HepG2 (cell line): ENCODE results near the gene GNG2. TPM values are rescaled to one million over a fixed set of nuclear protein-coding genes. Genes with fewer than 3 reads are reported as not detected.

ENCODE experiments used
- DMAP1 ChIP-seq: IDR thresholded peaks from 2 replicates; pipeline ENCODE4 v1.6.1; 2016
- GABPB1 ChIP-seq: IDR thresholded peaks from 2 replicates; pipeline ENCODE4 v1.6.1; 2016; ENCODE audit warnings: mild to moderate bottlenecking, missing genetic modification reagents, moderate library complexity, missing compliant biosample characterization
- GMEB1 ChIP-seq: sonication (generic); formaldehyde crosslinking; IDR thresholded peaks from 2 replicates; pipeline ENCODE4 v1.5.1; 2020; ENCODE audit warnings: missing genetic modification reagents, mild to moderate bottlenecking, borderline replicate concordance
- JUN ChIP-seq: sonication (generic); formaldehyde crosslinking; IDR thresholded peaks from 2 replicates; pipeline ENCODE4 v1.4.0; 2020; ENCODE audit warnings: mild to moderate bottlenecking, missing genetic modification reagents
- RXRA ChIP-seq: sonication (generic); formaldehyde crosslinking; IDR thresholded peaks from 2 replicates; pipeline ENCODE4 v1.5.1; 2020; ENCODE audit warnings: missing genetic modification reagents
- SNAPC2 ChIP-seq: sonication (generic); formaldehyde crosslinking; IDR thresholded peaks from 2 replicates; pipeline ENCODE4 v1.8.1; 2022; ENCODE audit warnings: mild to moderate bottlenecking, missing genetic modification reagents
- ZNF282 ChIP-seq: fragments of 450-650 bp; IDR thresholded peaks from 2 replicates; pipeline ENCODE4 v1.6.1; 2018; ENCODE audit not compliant: partially characterized antibody
- ZNF574 ChIP-seq: sonication (generic); formaldehyde crosslinking; IDR thresholded peaks from 2 replicates; pipeline ENCODE4 v1.4.0; 2020; ENCODE audit warnings: missing genetic modification reagents
- ZNF75D ChIP-seq: sonication (generic); formaldehyde crosslinking; IDR thresholded peaks from 2 replicates; pipeline ENCODE4 v1.8.1; 2023; ENCODE audit warnings: missing genetic modification reagents, mild to moderate bottlenecking, borderline replicate concordance
- polyA plus RNA-seq, 8 experiments: library from polyadenylated mRNA; depleted of rRNA in 3 of 8; stranded (reverse) in 7 of 8; unstranded in 1 of 8; fragments of >200 nt; fragmentation: Illumina TruSeq in 4 of 8; extraction: Trizol in 4 of 8; gene quantifications; 2 replicates each; pipeline versions ENCODE4 v1.2.1 to v1.2.3, GENCODE V29; 2011 to 2016; ENCODE audit warnings: low read depth in 4 of 8, missing spikeins in 1 of 8, mixed read lengths in 1 of 8; ENCODE audit not compliant: insufficient read depth in 1 of 8
- total RNA-seq, 5 experiments: library from RNA; depleted of rRNA; stranded (reverse); fragments of >200 nt; fragmentation: Illumina TruSeq; extraction: Trizol; gene quantifications; 2 replicates each; pipeline ENCODE4 v1.2.3, GENCODE V29; 2016; ENCODE audit warnings: low read depth in 1 of 5
- TF ChIP-seq, protein P1 (sequence below): sonication (generic); formaldehyde crosslinking; IDR thresholded peaks from 2 replicates; pipeline ENCODE4 v1.5.0; 2020; ENCODE audit warnings: mild to moderate bottlenecking, missing genetic modification reagents
- TF ChIP-seq, protein P2 (sequence below): sonication (generic); formaldehyde crosslinking; IDR thresholded peaks from 2 replicates; pipeline ENCODE4 v1.5.1; 2020; ENCODE audit warnings: mild to moderate bottlenecking, missing genetic modification reagents, borderline replicate concordance
- TF ChIP-seq, protein P3 (sequence below): IDR thresholded peaks from 2 replicates; pipeline ENCODE4 v1.6.1; 2018; ENCODE audit warnings: missing genetic modification reagents, mild to moderate bottlenecking, missing compliant biosample characterization

Gene GNG2
- total and polyA plus RNA-seq, 2 of the 13 experiments (the other 11 are each of a cell fraction or from before 2014, with no cell fraction given): not detected

GRCh38 chr14:51989293-51990234 lies 129.2 kb downstream of the GNG2 start, which contains the start of gene RTRAF (continued):
- TF ChIP-seq, protein P1, sequence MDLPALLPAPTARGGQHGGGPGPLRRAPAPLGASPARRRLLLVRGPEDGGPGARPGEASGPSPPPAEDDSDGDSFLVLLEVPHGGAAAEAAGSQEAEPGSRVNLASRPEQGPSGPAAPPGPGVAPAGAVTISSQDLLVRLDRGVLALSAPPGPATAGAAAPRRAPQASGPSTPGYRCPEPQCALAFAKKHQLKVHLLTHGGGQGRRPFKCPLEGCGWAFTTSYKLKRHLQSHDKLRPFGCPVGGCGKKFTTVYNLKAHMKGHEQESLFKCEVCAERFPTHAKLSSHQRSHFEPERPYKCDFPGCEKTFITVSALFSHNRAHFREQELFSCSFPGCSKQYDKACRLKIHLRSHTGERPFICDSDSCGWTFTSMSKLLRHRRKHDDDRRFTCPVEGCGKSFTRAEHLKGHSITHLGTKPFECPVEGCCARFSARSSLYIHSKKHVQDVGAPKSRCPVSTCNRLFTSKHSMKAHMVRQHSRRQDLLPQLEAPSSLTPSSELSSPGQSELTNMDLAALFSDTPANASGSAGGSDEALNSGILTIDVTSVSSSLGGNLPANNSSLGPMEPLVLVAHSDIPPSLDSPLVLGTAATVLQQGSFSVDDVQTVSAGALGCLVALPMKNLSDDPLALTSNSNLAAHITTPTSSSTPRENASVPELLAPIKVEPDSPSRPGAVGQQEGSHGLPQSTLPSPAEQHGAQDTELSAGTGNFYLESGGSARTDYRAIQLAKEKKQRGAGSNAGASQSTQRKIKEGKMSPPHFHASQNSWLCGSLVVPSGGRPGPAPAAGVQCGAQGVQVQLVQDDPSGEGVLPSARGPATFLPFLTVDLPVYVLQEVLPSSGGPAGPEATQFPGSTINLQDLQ (CRISPR knock-in tag): no peak
- TF ChIP-seq SNAPC2: peak; percentile 85; the same call in 1 of the 2 replicates
- peak; percentile 91 for TF ChIP-seq GABPB1 (CRISPR knock-in tag)
- peak; percentile 80; the same call in 1 of the 2 replicates for TF ChIP-seq DMAP1 (CRISPR knock-in tag)
- TF ChIP-seq RXRA: peak; percentile 63; the same call in 1 of the 2 replicates
- TF ChIP-seq ZNF574: peak; percentile 59; the same call in 1 of the 2 replicates
- TF ChIP-seq GMEB1: peak; percentile 100
- TF ChIP-seq, protein P2, sequence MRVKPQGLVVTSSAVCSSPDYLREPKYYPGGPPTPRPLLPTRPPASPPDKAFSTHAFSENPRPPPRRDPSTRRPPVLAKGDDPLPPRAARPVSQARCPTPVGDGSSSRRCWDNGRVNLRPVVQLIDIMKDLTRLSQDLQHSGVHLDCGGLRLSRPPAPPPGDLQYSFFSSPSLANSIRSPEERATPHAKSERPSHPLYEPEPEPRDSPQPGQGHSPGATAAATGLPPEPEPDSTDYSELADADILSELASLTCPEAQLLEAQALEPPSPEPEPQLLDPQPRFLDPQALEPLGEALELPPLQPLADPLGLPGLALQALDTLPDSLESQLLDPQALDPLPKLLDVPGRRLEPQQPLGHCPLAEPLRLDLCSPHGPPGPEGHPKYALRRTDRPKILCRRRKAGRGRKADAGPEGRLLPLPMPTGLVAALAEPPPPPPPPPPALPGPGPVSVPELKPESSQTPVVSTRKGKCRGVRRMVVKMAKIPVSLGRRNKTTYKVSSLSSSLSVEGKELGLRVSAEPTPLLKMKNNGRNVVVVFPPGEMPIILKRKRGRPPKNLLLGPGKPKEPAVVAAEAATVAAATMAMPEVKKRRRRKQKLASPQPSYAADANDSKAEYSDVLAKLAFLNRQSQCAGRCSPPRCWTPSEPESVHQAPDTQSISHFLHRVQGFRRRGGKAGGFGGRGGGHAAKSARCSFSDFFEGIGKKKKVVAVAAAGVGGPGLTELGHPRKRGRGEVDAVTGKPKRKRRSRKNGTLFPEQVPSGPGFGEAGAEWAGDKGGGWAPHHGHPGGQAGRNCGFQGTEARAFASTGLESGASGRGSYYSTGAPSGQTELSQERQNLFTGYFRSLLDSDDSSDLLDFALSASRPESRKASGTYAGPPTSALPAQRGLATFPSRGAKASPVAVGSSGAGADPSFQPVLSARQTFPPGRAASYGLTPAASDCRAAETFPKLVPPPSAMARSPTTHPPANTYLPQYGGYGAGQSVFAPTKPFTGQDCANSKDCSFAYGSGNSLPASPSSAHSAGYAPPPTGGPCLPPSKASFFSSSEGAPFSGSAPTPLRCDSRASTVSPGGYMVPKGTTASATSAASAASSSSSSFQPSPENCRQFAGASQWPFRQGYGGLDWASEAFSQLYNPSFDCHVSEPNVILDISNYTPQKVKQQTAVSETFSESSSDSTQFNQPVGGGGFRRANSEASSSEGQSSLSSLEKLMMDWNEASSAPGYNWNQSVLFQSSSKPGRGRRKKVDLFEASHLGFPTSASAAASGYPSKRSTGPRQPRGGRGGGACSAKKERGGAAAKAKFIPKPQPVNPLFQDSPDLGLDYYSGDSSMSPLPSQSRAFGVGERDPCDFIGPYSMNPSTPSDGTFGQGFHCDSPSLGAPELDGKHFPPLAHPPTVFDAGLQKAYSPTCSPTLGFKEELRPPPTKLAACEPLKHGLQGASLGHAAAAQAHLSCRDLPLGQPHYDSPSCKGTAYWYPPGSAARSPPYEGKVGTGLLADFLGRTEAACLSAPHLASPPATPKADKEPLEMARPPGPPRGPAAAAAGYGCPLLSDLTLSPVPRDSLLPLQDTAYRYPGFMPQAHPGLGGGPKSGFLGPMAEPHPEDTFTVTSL (CRISPR knock-in tag): peak; percentile 34; the same call in 1 of the 2 replicates
- TF ChIP-seq, protein P3, sequence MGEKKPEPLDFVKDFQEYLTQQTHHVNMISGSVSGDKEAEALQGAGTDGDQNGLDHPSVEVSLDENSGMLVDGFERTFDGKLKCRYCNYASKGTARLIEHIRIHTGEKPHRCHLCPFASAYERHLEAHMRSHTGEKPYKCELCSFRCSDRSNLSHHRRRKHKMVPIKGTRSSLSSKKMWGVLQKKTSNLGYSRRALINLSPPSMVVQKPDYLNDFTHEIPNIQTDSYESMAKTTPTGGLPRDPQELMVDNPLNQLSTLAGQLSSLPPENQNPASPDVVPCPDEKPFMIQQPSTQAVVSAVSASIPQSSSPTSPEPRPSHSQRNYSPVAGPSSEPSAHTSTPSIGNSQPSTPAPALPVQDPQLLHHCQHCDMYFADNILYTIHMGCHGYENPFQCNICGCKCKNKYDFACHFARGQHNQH: peak; percentile 18
- no peak for TF ChIP-seq ZNF75D
- TF ChIP-seq JUN (CRISPR knock-in tag): no peak
- TF ChIP-seq ZNF282: no peak
